ENCODE data around the gene IL1RL2.

Gene IL1RL2

GRCh38 chr2:102186791-102187495 is at the start of gene IL1RL2:
Gene IL1RL2 (plus strand): TSS chr2:102187023. CDS start chr2:102187868, 845 bp downstream.
- peak; percentile 62 for DNase-seq

GRCh38 chr2:102137138-102137537 is 49.7 kb upstream of the IL1RL2 start:
- DNase-seq = no peak

GRCh38 chr2:102138331-102138730 is 48.5 kb upstream of the IL1RL2 start:
- DNase-seq = no peak

- DNase-seq = no peak
These were observed 47.0 kb upstream of the IL1RL2 start for GRCh38 chr2:102139851-102140250.

GRCh38 chr2:102140377-102140776 is 46.4 kb upstream of the IL1RL2 start:
- DNase-seq = no peak

GRCh38 chr2:102141011-102141943 is 45.5 kb upstream of the IL1RL2 start:
- DNase-seq = no peak

- peak; percentile 87 for DNase-seq
These were observed 44.6 kb upstream of the IL1RL2 start, which contains the start of gene IL1R1 for GRCh38 chr2:102141970-102142828. Gene IL1R1 (plus strand): TSS chr2:102142746. CDS start chr2:102157725, 14,979 bp downstream.

- DNase-seq = no peak
These were observed 43.9 kb upstream of the IL1RL2 start for GRCh38 chr2:102142829-102143449.

GRCh38 chr2:102143450-102143985 is 43.3 kb upstream of the IL1RL2 start:
- DNase-seq = no peak

GRCh38 chr2:102144128-102144527 is 42.7 kb upstream of the IL1RL2 start:
- no peak for DNase-seq

- no peak for DNase-seq
These were observed 41.7 kb upstream of the IL1RL2 start for GRCh38 chr2:102145107-102145506.

GRCh38 chr2:102145934-102146333 is 40.9 kb upstream of the IL1RL2 start:
- no peak for DNase-seq

GRCh38 chr2:102147935-102148334 is 38.9 kb upstream of the IL1RL2 start:
- DNase-seq = no peak

GRCh38 chr2:102149243-102149642 is 37.6 kb upstream of the IL1RL2 start:
- DNase-seq = no peak

GRCh38 chr2:102149644-102150455 is 37.0 kb upstream of the IL1RL2 start:
- DNase-seq = no peak

GRCh38 chr2:102154364-102154763 is 32.5 kb upstream of the IL1RL2 start:
- DNase-seq = no peak

- no peak for DNase-seq
These were observed 31.7 kb upstream of the IL1RL2 start for GRCh38 chr2:102154946-102155702.

- no peak for DNase-seq
These were observed 30.9 kb upstream of the IL1RL2 start for GRCh38 chr2:102155703-102156515.

GRCh38 chr2:102158011-102158755 is 28.6 kb upstream of the IL1RL2 start:
- DNase-seq = no peak
